K562 (cell line): ENCODE results near the gene CDYL2. TPM values are rescaled to one million over a fixed set of nuclear protein-coding genes. Genes with fewer than 3 reads are reported as not detected.

Experiments
- ATF7 ChIP-seq: fragments of 450-650 bp; IDR thresholded peaks from 2 replicates; pipeline ENCODE4 v1.7.1; 2014; ENCODE audit warnings: mild to moderate bottlenecking, moderate library complexity
- KAT8 ChIP-seq: fragments of 450-650 bp; IDR thresholded peaks from 2 replicates; pipeline ENCODE4 v1.6.1; 2016; ENCODE audit warnings: low read depth, mild to moderate bottlenecking
- polyA plus RNA-seq, 8 experiments: library from polyadenylated mRNA; depleted of rRNA in 4 of 8; stranded (reverse) in 5 of 8; unstranded in 3 of 8; fragments of >200 nt; fragmentation: Nextera tagmentation in 2 of 8; fragmentation: Illumina TruSeq in 1 of 8; extraction: Ambion mirVana in 2 of 8; extraction: Trizol in 1 of 8; gene quantifications; 2 replicates each; pipeline versions ENCODE4 v1.2.1 to v1.2.3, GENCODE V29; 2011 to 2014; ENCODE audit warnings: inconsistent platforms in 1 of 8, missing spikeins in 1 of 8
- total RNA-seq, 7 experiments: library from RNA; depleted of rRNA in 6 of 7; stranded (reverse); fragments of >200 nt in 6 of 7; fragmentation: Illumina TruSeq in 2 of 7; extraction: Trizol in 2 of 7; gene quantifications; 2 replicates each; pipeline versions ENCODE4 v1.2.1 to v1.2.3, GENCODE V29; 2011 to 2021; ENCODE audit warnings: low replicate concordance in 1 of 7
- TF ChIP-seq, protein P1 (sequence below): sonication (generic); formaldehyde crosslinking; IDR thresholded peaks from 2 replicates; pipeline ENCODE4 v1.8.1; 2023; ENCODE audit warnings: missing genetic modification reagents, mild to moderate bottlenecking, borderline replicate concordance
- TF ChIP-seq, protein P2 (sequence below): IDR thresholded peaks from 3 replicates; pipeline ENCODE4 v1.6.1; 2011; ENCODE audit warnings: borderline replicate concordance, mild to moderate bottlenecking; ENCODE audit not compliant: insufficient read length, insufficient read depth

CDYL2 gene
- total and polyA plus RNA-seq, 9 of the 15 experiments (the other 6 are each of a cell fraction or from before 2014, with no cell fraction given): under 0.01 to 0.04 (median 0.01) TPM; not detected in 6

- TF ChIP-seq, protein P1, sequence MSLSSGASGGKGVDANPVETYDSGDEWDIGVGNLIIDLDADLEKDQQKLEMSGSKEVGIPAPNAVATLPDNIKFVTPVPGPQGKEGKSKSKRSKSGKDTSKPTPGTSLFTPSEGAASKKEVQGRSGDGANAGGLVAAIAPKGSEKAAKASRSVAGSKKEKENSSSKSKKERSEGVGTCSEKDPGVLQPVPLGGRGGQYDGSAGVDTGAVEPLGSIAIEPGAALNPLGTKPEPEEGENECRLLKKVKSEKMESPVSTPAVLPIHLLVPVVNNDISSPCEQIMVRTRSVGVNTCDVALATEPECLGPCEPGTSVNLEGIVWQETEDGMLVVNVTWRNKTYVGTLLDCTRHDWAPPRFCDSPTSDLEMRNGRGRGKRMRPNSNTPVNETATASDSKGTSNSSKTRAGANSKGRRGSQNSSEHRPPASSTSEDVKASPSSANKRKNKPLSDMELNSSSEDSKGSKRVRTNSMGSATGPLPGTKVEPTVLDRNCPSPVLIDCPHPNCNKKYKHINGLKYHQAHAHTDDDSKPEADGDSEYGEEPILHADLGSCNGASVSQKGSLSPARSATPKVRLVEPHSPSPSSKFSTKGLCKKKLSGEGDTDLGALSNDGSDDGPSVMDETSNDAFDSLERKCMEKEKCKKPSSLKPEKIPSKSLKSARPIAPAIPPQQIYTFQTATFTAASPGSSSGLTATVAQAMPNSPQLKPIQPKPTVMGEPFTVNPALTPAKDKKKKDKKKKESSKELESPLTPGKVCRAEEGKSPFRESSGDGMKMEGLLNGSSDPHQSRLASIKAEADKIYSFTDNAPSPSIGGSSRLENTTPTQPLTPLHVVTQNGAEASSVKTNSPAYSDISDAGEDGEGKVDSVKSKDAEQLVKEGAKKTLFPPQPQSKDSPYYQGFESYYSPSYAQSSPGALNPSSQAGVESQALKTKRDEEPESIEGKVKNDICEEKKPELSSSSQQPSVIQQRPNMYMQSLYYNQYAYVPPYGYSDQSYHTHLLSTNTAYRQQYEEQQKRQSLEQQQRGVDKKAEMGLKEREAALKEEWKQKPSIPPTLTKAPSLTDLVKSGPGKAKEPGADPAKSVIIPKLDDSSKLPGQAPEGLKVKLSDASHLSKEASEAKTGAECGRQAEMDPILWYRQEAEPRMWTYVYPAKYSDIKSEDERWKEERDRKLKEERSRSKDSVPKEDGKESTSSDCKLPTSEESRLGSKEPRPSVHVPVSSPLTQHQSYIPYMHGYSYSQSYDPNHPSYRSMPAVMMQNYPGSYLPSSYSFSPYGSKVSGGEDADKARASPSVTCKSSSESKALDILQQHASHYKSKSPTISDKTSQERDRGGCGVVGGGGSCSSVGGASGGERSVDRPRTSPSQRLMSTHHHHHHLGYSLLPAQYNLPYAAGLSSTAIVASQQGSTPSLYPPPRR (CRISPR knock-in tag): no peak
- TF ChIP-seq KAT8 (no peak), ATF7 (no peak)
- TF ChIP-seq, protein P2, sequence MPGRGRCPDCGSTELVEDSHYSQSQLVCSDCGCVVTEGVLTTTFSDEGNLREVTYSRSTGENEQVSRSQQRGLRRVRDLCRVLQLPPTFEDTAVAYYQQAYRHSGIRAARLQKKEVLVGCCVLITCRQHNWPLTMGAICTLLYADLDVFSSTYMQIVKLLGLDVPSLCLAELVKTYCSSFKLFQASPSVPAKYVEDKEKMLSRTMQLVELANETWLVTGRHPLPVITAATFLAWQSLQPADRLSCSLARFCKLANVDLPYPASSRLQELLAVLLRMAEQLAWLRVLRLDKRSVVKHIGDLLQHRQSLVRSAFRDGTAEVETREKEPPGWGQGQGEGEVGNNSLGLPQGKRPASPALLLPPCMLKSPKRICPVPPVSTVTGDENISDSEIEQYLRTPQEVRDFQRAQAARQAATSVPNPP: no peak
- TF ChIP-seq, all 486 proteins: peak for 0
Observed at GRCh38 chr16:80618862-80619648, 185.3 kb downstream of the CDYL2 start (continued).
